GM19455 (cell line): ENCODE data around the gene GNAZ.

ENCODE experiments used
- ATAC-seq: cut with Tn5 transposase; IDR thresholded peaks from one replicate; pipeline ENCODE4 v1.9.1; 2021; ENCODE audit not compliant: unreplicated experiment

Gene GNAZ

GRCh38 chr22:23117891-23118646 lies 47.8 kb downstream of the GNAZ start:
- no peak for ATAC-seq

- no peak for ATAC-seq
Measured at GRCh38 chr22:23118647-23119493, 48.6 kb downstream of the GNAZ start.

GRCh38 chr22:23119494-23120414 lies 49.4 kb downstream of the GNAZ start:
- ATAC-seq, result no peak

- no peak for ATAC-seq
Measured at GRCh38 chr22:23120415-23120899, 50.1 kb downstream of the GNAZ start.

- ATAC-seq, result no peak
Measured at GRCh38 chr22:23121000-23121421, 50.7 kb downstream of the GNAZ start.

- ATAC-seq, result no peak
Measured at GRCh38 chr22:23121424-23121823, 51.1 kb downstream of the GNAZ start.

- no peak for ATAC-seq
Measured at GRCh38 chr22:23122216-23122957, 52.1 kb downstream of the GNAZ start.

- no peak for ATAC-seq
Measured at GRCh38 chr22:23122992-23123803, 52.9 kb downstream of the GNAZ start.

- ATAC-seq, result no peak
Measured at GRCh38 chr22:23123804-23124254, 53.5 kb downstream of the GNAZ start.

GRCh38 chr22:23124611-23125511 lies 54.5 kb downstream of the GNAZ start:
- no peak for ATAC-seq

- no peak for ATAC-seq
Measured at GRCh38 chr22:23125512-23126103, 55.3 kb downstream of the GNAZ start.

- no peak for ATAC-seq
Measured at GRCh38 chr22:23126165-23127054, 56.1 kb downstream of the GNAZ start.

- ATAC-seq, result no peak
Measured at GRCh38 chr22:23127055-23127756, 56.9 kb downstream of the GNAZ start.

- ATAC-seq, result no peak
Measured at GRCh38 chr22:23127788-23128187, 57.5 kb downstream of the GNAZ start.

- no peak for ATAC-seq
Measured at GRCh38 chr22:23128269-23129108, 58.2 kb downstream of the GNAZ start.
